Central memory CD4-positive, alpha-beta T cell (primary cell): ENCODE results near the gene MBLAC1.

Experiments used
- DNase-seq: peaks from one replicate; pipeline ENCODE4 v3.0.0; 2022

Gene MBLAC1

DNA sequence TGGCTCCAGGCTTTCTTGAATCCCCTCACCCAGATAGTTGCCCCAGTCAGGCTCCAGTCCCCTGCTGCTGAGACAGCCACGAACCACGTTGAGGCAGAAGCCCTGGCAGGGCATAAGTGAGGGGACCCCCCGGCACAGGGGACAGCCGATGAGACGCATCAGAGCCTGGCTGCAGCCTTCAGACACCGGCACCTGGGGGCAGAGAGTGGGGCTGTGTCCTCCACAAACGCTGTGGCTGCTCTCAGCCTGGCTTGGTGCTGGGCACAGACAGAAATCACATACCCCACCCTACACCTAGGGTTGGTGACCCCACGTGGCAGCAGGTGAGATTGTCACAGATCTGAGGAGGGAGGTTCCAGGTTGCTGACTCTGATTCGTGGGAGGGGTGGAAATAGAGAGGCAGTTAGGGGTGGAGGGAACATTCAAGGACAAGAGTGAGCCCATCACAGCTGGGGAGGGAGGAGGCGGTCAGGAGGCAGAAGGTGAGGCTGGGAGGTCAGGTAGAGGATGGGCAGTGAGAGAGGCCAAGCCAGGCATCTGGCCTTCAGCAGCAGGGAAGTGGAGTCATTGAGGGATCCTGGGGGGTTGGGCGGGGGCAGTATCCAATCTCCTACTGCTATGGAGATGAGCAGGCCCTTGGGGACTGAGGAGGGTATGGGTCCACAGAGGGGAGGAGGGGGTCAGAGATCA is 47.2 kb downstream of the MBLAC1 start:
- no peak for DNase-seq

GRCh38 chr7:100174582-100174981 is 47.8 kb downstream of the MBLAC1 start:
- DNase-seq: no peak

- no peak for DNase-seq
Measured at GRCh38 chr7:100175296-100175935, 48.6 kb downstream of the MBLAC1 start.

DNA sequence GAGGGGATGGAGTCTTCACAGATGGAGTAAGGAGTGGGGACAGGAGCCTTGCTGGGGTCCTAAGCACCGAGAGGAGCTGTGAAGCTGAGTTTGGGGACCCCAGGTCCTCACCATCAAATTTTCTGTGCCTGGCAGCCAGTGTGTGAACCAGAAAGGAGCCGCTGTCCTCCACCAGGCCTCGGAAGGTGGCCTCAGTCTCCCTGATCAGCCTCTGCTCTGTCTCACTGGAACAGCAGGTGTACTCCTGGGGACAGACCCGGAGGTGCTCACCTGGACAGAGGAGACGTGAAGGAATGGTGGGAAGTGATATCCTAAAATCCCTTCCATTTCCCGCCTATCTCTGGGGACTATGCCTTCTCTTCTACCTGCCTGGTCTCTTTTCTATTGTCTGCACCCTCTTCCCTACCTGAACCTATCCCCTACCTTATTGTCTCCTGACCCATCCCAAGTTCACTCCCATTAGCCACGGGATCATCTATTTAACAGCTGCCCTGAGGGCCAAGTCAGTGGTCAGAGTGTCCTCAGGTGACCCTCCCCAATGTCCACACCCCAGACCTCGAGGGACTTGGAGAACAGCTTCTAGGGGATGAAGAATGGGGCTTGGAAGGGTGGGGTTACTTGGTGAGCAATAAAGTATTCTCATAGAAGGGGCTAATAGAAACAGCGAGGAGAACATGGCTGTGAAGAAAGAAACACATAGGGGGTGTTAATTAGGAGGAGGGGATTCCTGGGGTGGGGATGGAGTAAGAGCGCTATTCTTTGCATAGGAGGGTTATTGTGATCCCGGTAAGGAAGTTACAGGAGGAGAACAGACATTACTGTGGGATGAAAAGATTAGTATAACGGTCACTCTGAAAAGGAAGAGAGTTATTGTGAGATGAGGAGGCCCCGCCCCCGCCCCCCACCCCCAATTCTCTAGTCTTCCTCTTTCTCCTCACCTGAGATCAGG is 49.6 kb downstream of the MBLAC1 start:
- DNase-seq: no peak

- peak; percentile 97 for DNase-seq
Measured at GRCh38 chr7:100177045-100178001, 50.6 kb downstream of the MBLAC1 start, which contains the start of the genes GPC2 and STAG3. Gene GPC2 (minus strand): TSS chr7:100177381. CDS start chr7:100177199, 182 bp downstream. Gene STAG3 (plus strand): TSS chr7:100177918. CDS start chr7:100180557, 2,639 bp downstream.
